Ecto neural progenitor cell (in vitro differentiated cells): Measurements from ENCODE around the gene PDE7B.

Experiments
- DNase-seq: peaks from one replicate; pipeline ENCODE4 v3.0.0-alpha.2; 2018; ENCODE audit warnings: low spot score

The PDE7B gene

GRCh38 chr6:135851442-135852271 lies at the start of gene PDE7B:
Gene PDE7B, plus strand, starts transcription at chr6:135851701.
- peak; percentile 74 for DNase-seq

- DNase-seq: no peak
Measured at GRCh38 chr6:135801755-135802465, 49.6 kb upstream of the PDE7B start.

- DNase-seq: no peak
Measured at GRCh38 chr6:135810486-135810885, 41.0 kb upstream of the PDE7B start.

GRCh38 chr6:135811170-135811569 lies 40.3 kb upstream of the PDE7B start:
- no peak for DNase-seq

- DNase-seq: no peak
Measured at GRCh38 chr6:135811644-135812526, 39.6 kb upstream of the PDE7B start.

- DNase-seq: no peak
Measured at GRCh38 chr6:135813401-135813800, 38.1 kb upstream of the PDE7B start.

- DNase-seq: no peak
Measured at GRCh38 chr6:135814043-135814442, 37.5 kb upstream of the PDE7B start.

GRCh38 chr6:135815216-135815615 lies 36.3 kb upstream of the PDE7B start:
- DNase-seq: no peak

- no peak for DNase-seq
Measured at GRCh38 chr6:135817035-135817434, 34.5 kb upstream of the PDE7B start.

- no peak for DNase-seq
Measured at GRCh38 chr6:135819665-135820064, 31.8 kb upstream of the PDE7B start.

GRCh38 chr6:135820340-135820739 lies 31.2 kb upstream of the PDE7B start:
- no peak for DNase-seq

- no peak for DNase-seq
Measured at GRCh38 chr6:135823851-135824250, 27.6 kb upstream of the PDE7B start.

- DNase-seq: no peak
Measured at GRCh38 chr6:135826236-135826804, 25.2 kb upstream of the PDE7B start.

GRCh38 chr6:135828021-135828420 lies 23.5 kb upstream of the PDE7B start:
- no peak for DNase-seq

- no peak for DNase-seq
Measured at GRCh38 chr6:135830452-135830881, 21.0 kb upstream of the PDE7B start.

GRCh38 chr6:135831016-135831415 lies 20.5 kb upstream of the PDE7B start:
- DNase-seq: no peak

GRCh38 chr6:135832166-135832565 lies 19.3 kb upstream of the PDE7B start:
- no peak for DNase-seq

GRCh38 chr6:135833771-135834170 lies 17.7 kb upstream of the PDE7B start:
- no peak for DNase-seq

GRCh38 chr6:135837735-135838449 lies 13.6 kb upstream of the PDE7B start:
- no peak for DNase-seq

- no peak for DNase-seq
Measured at GRCh38 chr6:135839121-135839520, 12.4 kb upstream of the PDE7B start.

- no peak for DNase-seq
Measured at GRCh38 chr6:135842618-135843392, 8.7 kb upstream of the PDE7B start.
